CD14-positive monocyte (primary cell): ENCODE data around the gene BTBD9. TPM values are rescaled to one million over a fixed set of nuclear protein-coding genes. Genes with fewer than 3 reads are reported as not detected.

Experiments
- DNase-seq, 3 donors: peaks; one replicate each; pipeline ENCODE4 v3.0.0-alpha.2; 2011 to 2022
- H2AFZ ChIP-seq: 2 replicates; pipeline ENCODE4 v1.6.0; 2012; ENCODE audit warnings: mild to moderate bottlenecking, low read depth, low read length, inconsistent platforms; ENCODE audit not compliant: insufficient read depth, poor library complexity, severe bottlenecking
- H3K27ac ChIP-seq, 2 donors: 1 replicate in 1 of 2; 2 replicates in 1 of 2; pipeline ENCODE4 v1.5.1; 2012 to 2013; ENCODE audit warnings: low read length in 2 of 2, control low read depth in 1 of 2, inconsistent platforms in 1 of 2, low read depth in 1 of 2, mild to moderate bottlenecking in 1 of 2
- H3K27me3 ChIP-seq, 2 donors: one replicate each; pipeline versions ENCODE4 v1.6.0 to v1.6.1; 2011 to 2013; ENCODE audit warnings: low read length in 2 of 2; ENCODE audit not compliant: control insufficient read depth in 2 of 2, insufficient read depth in 2 of 2
- H3K36me3 ChIP-seq, 2 donors: replicated peaks in 1 of 2; 1 replicate in 1 of 2; 2 replicates in 1 of 2; pipeline versions ENCODE4 v1.5.1 to v1.6.1; 2012 to 2013; ENCODE audit warnings: low read length in 2 of 2, control low read depth in 1 of 2, inconsistent platforms in 1 of 2, mild to moderate bottlenecking in 1 of 2; ENCODE audit not compliant: insufficient read depth in 2 of 2, control insufficient read depth in 1 of 2
- H3K4me1 ChIP-seq, 2 donors: 1 replicate in 1 of 2; 2 replicates in 1 of 2; pipeline versions ENCODE4 v1.5.1 to v1.6.1; 2012 to 2013; ENCODE audit warnings: low read length in 2 of 2, control low read depth in 1 of 2, inconsistent platforms in 1 of 2, mild to moderate bottlenecking in 1 of 2, moderate library complexity in 1 of 2; ENCODE audit not compliant: insufficient read depth in 2 of 2, control insufficient read depth in 1 of 2
- H3K4me2 ChIP-seq: replicated peaks from 2 replicates; pipeline ENCODE3; 2012; ENCODE audit warnings: low read length, moderate library complexity, mild to moderate bottlenecking; ENCODE audit not compliant: poor library complexity, severe bottlenecking; ENCODE audit errors: extremely low read depth
- H3K4me3 ChIP-seq, 3 experiments: fragments of 200-600 bp in 1 of 3; sonication (generic) in 1 of 3; replicated peaks in 1 of 3; 1 replicate in 2 of 3; 2 replicates in 1 of 3; pipeline ENCODE4 v1.5.1; 2011 to 2013; ENCODE audit warnings: low read length in 3 of 3, mild to moderate bottlenecking in 3 of 3, control low read depth in 2 of 3, low read depth in 2 of 3, inconsistent platforms in 1 of 3, moderate library complexity in 1 of 3
- H3K79me2 ChIP-seq: 2 replicates; pipeline ENCODE4 v1.6.0; 2012; ENCODE audit warnings: mild to moderate bottlenecking, control low read depth, inconsistent platforms, low read length, moderate library complexity; ENCODE audit not compliant: insufficient read depth
- H3K9ac ChIP-seq: 2 replicates; pipeline ENCODE4 v1.6.0; 2017; ENCODE audit warnings: low read length, mild to moderate bottlenecking; ENCODE audit not compliant: insufficient read depth, poor library complexity, severe bottlenecking
- H3K9me3 ChIP-seq, 2 donors: replicated peaks in 1 of 2; 1 replicate in 1 of 2; 2 replicates in 1 of 2; pipeline versions ENCODE4 v1.5.1 to v1.6.1; 2012 to 2013; ENCODE audit warnings: low read length in 2 of 2, control low read depth in 1 of 2; ENCODE audit not compliant: control insufficient read depth in 1 of 2, insufficient read depth in 1 of 2
- H4K20me1 ChIP-seq: 2 replicates; pipeline ENCODE4 v1.6.0; 2012; ENCODE audit warnings: mild to moderate bottlenecking, low read length, control low read depth, moderate library complexity; ENCODE audit not compliant: insufficient read depth
- H3K27ac Mint-ChIP-seq, 7 donors: one replicate each; pipeline ENCODE4 v1.8.0; 2020; ENCODE audit warnings: mild to moderate bottlenecking in 7 of 7, mixed read lengths in 7 of 7, moderate library complexity in 6 of 7, inconsistent platforms in 2 of 7
- H3K27me3 Mint-ChIP-seq, 3 donors: one replicate each; pipeline ENCODE4 v1.8.0; 2021 to 2022; ENCODE audit warnings: low read depth in 3 of 3, mild to moderate bottlenecking in 3 of 3, mixed read lengths in 3 of 3, moderate library complexity in 3 of 3, inconsistent platforms in 1 of 3
- H3K36me3 Mint-ChIP-seq, 2 donors: one replicate each; pipeline ENCODE4 v1.8.0; 2020; ENCODE audit warnings: mixed read lengths in 2 of 2, inconsistent platforms in 1 of 2, mild to moderate bottlenecking in 1 of 2
- H3K4me1 Mint-ChIP-seq: one replicate; pipeline ENCODE4 v1.8.0; 2020; ENCODE audit warnings: mild to moderate bottlenecking, mixed read lengths
- H3K4me3 Mint-ChIP-seq, 2 donors: one replicate each; pipeline ENCODE4 v1.8.0; 2020; ENCODE audit warnings: mild to moderate bottlenecking in 2 of 2, mixed read lengths in 2 of 2, moderate library complexity in 1 of 2
- H3K9me3 Mint-ChIP-seq, 7 donors: one replicate each; pipeline ENCODE4 v1.8.0; 2020 to 2022; ENCODE audit warnings: mixed read lengths in 7 of 7, mild to moderate bottlenecking in 6 of 7, moderate library complexity in 6 of 7, inconsistent platforms in 2 of 7
- WGBS: methylation state at CpG from one replicate; pipeline ENCODE4 v1.1.5; 2013; ENCODE audit warnings: missing lambda C conversion rate; ENCODE audit not compliant: insufficient coverage; 5-methylcytosine and 5-hydroxymethylcytosine counted together
- intact Hi-C, 2 donors: fragments of 100-400 bp; cut with micrococcal nuclease; formaldehyde crosslinking; loops; one replicate each; pipeline versions ENCODE4 v1.15.0 to v1.15.1; 2023
- polyA plus RNA-seq, 3 donors: library from polyadenylated mRNA; depleted of rRNA in 1 of 3; unstranded in 2 of 3; stranded (reverse) in 1 of 3; fragments of 300-500 nt in 2 of 3; fragments of >200 nt in 1 of 3; fragmentation: Illumina TruSeq in 2 of 3; gene quantifications; 1 replicate in 2 of 3; 2 replicates in 1 of 3; pipeline ENCODE4 v1.2.3, GENCODE V29; 2012 to 2021
- TF ChIP-seq, protein P1 (sequence below): fragments of 200-600 bp; IDR thresholded peaks from one replicate; pipeline ENCODE4 v1.8.0; 2022; ENCODE audit warnings: antibody characterized with exemption, mild to moderate bottlenecking

The BTBD9 gene
- polyA plus RNA-seq, 3 donors = 5.2 to 7.5 (median 6.2) TPM

- no peaks in the 10 kb centered on the region for H3K9me3 Mint-ChIP-seq
- no peak overlapping the region for H3K4me2 ChIP-seq
- H4K20me1 ChIP-seq = no peaks in the 10 kb centered on the region
- H3K27me3 Mint-ChIP-seq = no peaks in the 10 kb centered on the region
- intact Hi-C loops = no loop called here
- no peak overlapping the region for H2AFZ ChIP-seq
- H3K4me1 ChIP-seq = no peaks in the 10 kb centered on the region
- H3K27ac ChIP-seq = no peak overlapping the region
- no peak overlapping the region for H3K4me3 Mint-ChIP-seq
- TF ChIP-seq, protein P1, sequence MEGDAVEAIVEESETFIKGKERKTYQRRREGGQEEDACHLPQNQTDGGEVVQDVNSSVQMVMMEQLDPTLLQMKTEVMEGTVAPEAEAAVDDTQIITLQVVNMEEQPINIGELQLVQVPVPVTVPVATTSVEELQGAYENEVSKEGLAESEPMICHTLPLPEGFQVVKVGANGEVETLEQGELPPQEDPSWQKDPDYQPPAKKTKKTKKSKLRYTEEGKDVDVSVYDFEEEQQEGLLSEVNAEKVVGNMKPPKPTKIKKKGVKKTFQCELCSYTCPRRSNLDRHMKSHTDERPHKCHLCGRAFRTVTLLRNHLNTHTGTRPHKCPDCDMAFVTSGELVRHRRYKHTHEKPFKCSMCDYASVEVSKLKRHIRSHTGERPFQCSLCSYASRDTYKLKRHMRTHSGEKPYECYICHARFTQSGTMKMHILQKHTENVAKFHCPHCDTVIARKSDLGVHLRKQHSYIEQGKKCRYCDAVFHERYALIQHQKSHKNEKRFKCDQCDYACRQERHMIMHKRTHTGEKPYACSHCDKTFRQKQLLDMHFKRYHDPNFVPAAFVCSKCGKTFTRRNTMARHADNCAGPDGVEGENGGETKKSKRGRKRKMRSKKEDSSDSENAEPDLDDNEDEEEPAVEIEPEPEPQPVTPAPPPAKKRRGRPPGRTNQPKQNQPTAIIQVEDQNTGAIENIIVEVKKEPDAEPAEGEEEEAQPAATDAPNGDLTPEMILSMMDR = no peak
- peaks cover 0 to 2% of the 10 kb centered on the region in 2 donors for H3K36me3 ChIP-seq
- H3K4me1 Mint-ChIP-seq = no peaks in the 10 kb centered on the region
- H3K27me3 ChIP-seq = no peaks in the 10 kb centered on the region
- H3K9ac ChIP-seq = no peak overlapping the region
- no peaks in the 10 kb centered on the region for H3K79me2 ChIP-seq
- no peak for DNase-seq
- WGBS = 100% methylated on average over 2 of the region's 2 CpGs
- H3K27ac Mint-ChIP-seq = peak overlapping the region in 1 of 7 donors; percentile 27
- H3K9me3 ChIP-seq = no peaks in the 10 kb centered on the region
- peaks cover 0 to 2% of the 10 kb centered on the region in 2 donors for H3K36me3 Mint-ChIP-seq
- H3K4me3 ChIP-seq = no peak overlapping the region
Measured at GRCh38 chr6:38194282-38194572, 445.5 kb downstream of the BTBD9 start.

DNA sequence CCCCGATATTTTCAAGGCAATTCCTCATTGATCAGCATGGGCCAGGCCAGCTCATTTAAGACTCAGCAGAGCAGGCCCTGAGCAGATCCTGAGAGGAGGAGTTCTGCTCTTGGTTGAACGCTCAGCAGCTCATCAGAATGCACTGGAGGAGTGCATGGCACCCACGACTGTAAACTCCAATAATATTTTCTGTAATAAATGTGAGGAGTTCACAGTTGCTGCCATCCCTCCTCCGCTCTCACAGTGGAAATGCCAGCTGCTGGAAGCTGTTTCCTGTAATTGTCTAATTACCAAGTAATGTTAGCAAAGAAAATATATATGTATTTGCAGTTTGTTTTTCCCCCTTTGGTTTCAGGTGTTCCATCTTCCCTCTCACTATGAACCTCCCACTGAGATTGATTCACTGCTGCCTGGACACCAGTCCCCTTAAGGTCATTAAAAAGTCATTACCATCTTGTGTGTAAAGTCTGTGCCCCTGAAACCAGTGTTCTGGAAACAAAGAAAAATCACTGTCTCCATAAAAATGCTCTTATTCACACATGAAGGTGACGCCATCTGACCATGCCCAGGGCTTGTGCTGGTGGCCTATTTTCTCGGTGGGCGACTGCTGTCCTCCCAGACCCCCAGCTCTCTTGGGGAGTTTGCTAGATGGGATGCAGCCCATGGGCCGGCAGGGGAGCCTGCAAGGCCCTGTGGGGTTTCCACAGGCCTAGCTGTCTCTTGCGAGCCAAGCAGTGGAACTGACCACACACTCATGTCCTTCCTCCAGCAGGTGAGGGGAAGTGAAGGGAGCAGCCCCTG is 446.0 kb downstream of the BTBD9 start:
- peaks cover 0 to 1% (median 0%) of the 10 kb centered on the region in 3 donors for H3K27me3 Mint-ChIP-seq
- no peaks in the 10 kb centered on the region for H3K4me1 Mint-ChIP-seq
- no peaks in the 10 kb centered on the region for H4K20me1 ChIP-seq
- H3K4me2 ChIP-seq = no peak overlapping the region
- H3K4me3 ChIP-seq = no peak overlapping the region
- H3K4me3 Mint-ChIP-seq = no peak overlapping the region
- no peaks in the 10 kb centered on the region for H3K9me3 Mint-ChIP-seq
- no peaks in the 10 kb centered on the region for H3K9me3 ChIP-seq
- DNase-seq = no peak
- peaks cover 0 to 2% of the 10 kb centered on the region in 2 donors for H3K36me3 Mint-ChIP-seq
- H3K27me3 ChIP-seq = no peaks in the 10 kb centered on the region
- 86% methylated on average over 1 of the region's 9 CpGs for WGBS
- intact Hi-C loops = no loop called here
- peak overlapping the region in 1 of 7 donors; percentile 27 for H3K27ac Mint-ChIP-seq
- no peak overlapping the region for H3K9ac ChIP-seq
- H3K4me1 ChIP-seq = no peaks in the 10 kb centered on the region
- no peak overlapping the region for H2AFZ ChIP-seq
- TF ChIP-seq, protein P1 = no peak
- no peak overlapping the region for H3K27ac ChIP-seq
- H3K79me2 ChIP-seq = no peaks in the 10 kb centered on the region
- peaks cover 0 to 2% of the 10 kb centered on the region in 2 donors for H3K36me3 ChIP-seq
